AG04449 (cell line): ENCODE results near the gene ZNF135.

Source experiments
- CTCF ChIA-PET: fragments of 350-600 bp; formaldehyde crosslinking; extraction: SDS; loops from one replicate; lab custom pipeline; 2021; ENCODE audit warnings: antibody characterized with exemption; lab: Yijun Ruan, JAX
- POLR2A ChIA-PET: fragments of 400-600, 350-600 bp; formaldehyde crosslinking; extraction: SDS; loops from one replicate; lab custom pipeline; 2020; ENCODE audit warnings: antibody characterized with exemption, inconsistent platforms; lab: Yijun Ruan, JAX
- DNase-seq: peaks from one replicate; pipeline ENCODE4 v3.0.0-alpha.2; 2010; ENCODE audit warnings: low read depth, low spot score
- H3K4me3 ChIP-seq: 2 replicates; pipeline ENCODE4 v1.5.1; 2011; ENCODE audit warnings: low read depth, mild to moderate bottlenecking, control low read depth, low read length
- CTCF ChIP-seq: IDR thresholded peaks from one replicate; pipeline ENCODE4 v1.5.1; 2011; ENCODE audit warnings: mild to moderate bottlenecking, moderate library complexity, low read length, control low read depth, inconsistent platforms; ENCODE audit not compliant: insufficient read depth; ENCODE audit errors: missing control alignments

Gene ZNF135

GRCh38 chr19:58096884-58097283 is 37.8 kb downstream of the ZNF135 start:
- TF ChIP-seq CTCF, result no peak
- CTCF ChIA-PET, result no interaction called here
- no peak for DNase-seq
- H3K4me3 ChIP-seq, result no peak overlapping the region
- POLR2A ChIA-PET, result no interaction called here

- H3K4me3 ChIP-seq, result peak overlapping the region; percentile 72
- TF ChIP-seq CTCF, result no peak
- DNase-seq, result no peak
- CTCF ChIA-PET, result no interaction called here
- POLR2A ChIA-PET, result no interaction called here
Measured at GRCh38 chr19:58097349-58097748, 38.3 kb downstream of the ZNF135 start.

GRCh38 chr19:58097781-58098681 is 38.9 kb downstream of the ZNF135 start, which contains the start of gene ZSCAN18:
TSS of gene ZSCAN18 (minus strand) at chr19:58098231. CDS start at chr19:58090267, 7,964 bp downstream.
- peak; percentile 21 for DNase-seq
- CTCF ChIA-PET, result no interaction called here
- POLR2A ChIA-PET, result no interaction called here

GRCh38 chr19:58098682-58098998 is 39.6 kb downstream of the ZNF135 start:
- H3K4me3 ChIP-seq, result peak overlapping the region; percentile 72
- POLR2A ChIA-PET, result no interaction called here
- DNase-seq, result no peak
- CTCF ChIA-PET, result no interaction called here
- no peak for TF ChIP-seq CTCF

More at GRCh38 chr19:58097781-58098681, 38.9 kb downstream of the ZNF135 start, which contains the start of gene ZSCAN18:
- peak within 1 kb of the TSS; percentile 72 for H3K4me3 ChIP-seq
- no peak for TF ChIP-seq CTCF

- no peak for DNase-seq
- H3K4me3 ChIP-seq, result no peak overlapping the region
- TF ChIP-seq CTCF, result no peak
- CTCF ChIA-PET, result no interaction called here
- POLR2A ChIA-PET, result no interaction called here
Measured at GRCh38 chr19:58107778-58108545, 48.9 kb downstream of the ZNF135 start.

GRCh38 chr19:58108546-58108817 is 49.4 kb downstream of the ZNF135 start:
- ChIA-PET POLR2A (no interaction called here), CTCF (no interaction called here)
- H3K4me3 ChIP-seq, result no peak overlapping the region
- no peak for TF ChIP-seq CTCF
- no peak for DNase-seq
